Measurements from ENCODE around the gene ABHD10.

Gene ABHD10

DNA sequence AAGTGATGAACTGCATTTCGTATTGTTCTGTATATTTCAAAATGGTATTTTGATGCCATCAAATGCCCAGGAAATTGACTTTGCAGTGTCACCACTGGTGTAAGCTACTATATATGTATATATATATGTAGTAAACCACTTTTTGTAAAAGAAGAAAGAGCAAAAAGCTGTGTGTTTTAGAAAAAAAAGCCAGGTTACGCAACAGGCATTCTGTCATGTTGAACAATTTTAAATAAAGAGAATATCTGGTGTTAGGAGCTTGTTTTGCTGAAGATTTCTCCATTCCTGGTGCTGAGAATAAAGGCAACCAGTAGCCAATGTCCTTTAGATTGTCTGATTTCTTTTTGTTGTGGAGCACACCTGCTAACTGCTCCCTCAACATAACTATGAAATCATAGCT, 3.7 kb upstream of the ABHD10 start:
- Histone ChIP-seq H3K9me2 (ENCODE audit: low read depth, low read length) (no peaks in the 10 kb centered on the region), H3K4me2 (ENCODE audit: low read length) (no peak overlapping the region), H3K9ac (ENCODE audit: low read length) (no peak overlapping the region), H3F3A (ENCODE audit: insufficient read depth, low read length) (no peaks in the 10 kb centered on the region), H3K27ac (ENCODE audit: low read depth, low read length, poor library complexity, severe bottlenecking) (no peak overlapping the region), H3K79me2 (ENCODE audit: insufficient read depth, low read length) (peaks cover 7% of the 10 kb centered on the region), H3K9me3 (ENCODE audit: low read length) (no peaks in the 10 kb centered on the region), H3K4me3 (ENCODE audit: low read depth, low read length, poor library complexity, severe bottlenecking) (no peak overlapping the region), H2AFZ (ENCODE audit: low read length) (no peak overlapping the region), H3K4me1 (ENCODE audit: insufficient read depth, low read length, severe bottlenecking) (peaks cover 11% of the 10 kb centered on the region), H4K20me1 (ENCODE audit: insufficient read depth, low read length) (no peaks in the 10 kb centered on the region), H3K27me3 (ENCODE audit: insufficient read depth, low read length) (no peaks in the 10 kb centered on the region), H3K36me3 (ENCODE audit: insufficient read depth, low read length) (no peaks in the 10 kb centered on the region)
- no peak for TF ChIP-seq EZH2 (IDR thresholded peaks at IDR 0.05; ENCODE audit: borderline replicate concordance, low read length)
- TF ChIP-seq, protein P1, sequence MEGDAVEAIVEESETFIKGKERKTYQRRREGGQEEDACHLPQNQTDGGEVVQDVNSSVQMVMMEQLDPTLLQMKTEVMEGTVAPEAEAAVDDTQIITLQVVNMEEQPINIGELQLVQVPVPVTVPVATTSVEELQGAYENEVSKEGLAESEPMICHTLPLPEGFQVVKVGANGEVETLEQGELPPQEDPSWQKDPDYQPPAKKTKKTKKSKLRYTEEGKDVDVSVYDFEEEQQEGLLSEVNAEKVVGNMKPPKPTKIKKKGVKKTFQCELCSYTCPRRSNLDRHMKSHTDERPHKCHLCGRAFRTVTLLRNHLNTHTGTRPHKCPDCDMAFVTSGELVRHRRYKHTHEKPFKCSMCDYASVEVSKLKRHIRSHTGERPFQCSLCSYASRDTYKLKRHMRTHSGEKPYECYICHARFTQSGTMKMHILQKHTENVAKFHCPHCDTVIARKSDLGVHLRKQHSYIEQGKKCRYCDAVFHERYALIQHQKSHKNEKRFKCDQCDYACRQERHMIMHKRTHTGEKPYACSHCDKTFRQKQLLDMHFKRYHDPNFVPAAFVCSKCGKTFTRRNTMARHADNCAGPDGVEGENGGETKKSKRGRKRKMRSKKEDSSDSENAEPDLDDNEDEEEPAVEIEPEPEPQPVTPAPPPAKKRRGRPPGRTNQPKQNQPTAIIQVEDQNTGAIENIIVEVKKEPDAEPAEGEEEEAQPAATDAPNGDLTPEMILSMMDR (IDR thresholded peaks at IDR 0.05; ENCODE audit: low read length): no peak

DNA sequence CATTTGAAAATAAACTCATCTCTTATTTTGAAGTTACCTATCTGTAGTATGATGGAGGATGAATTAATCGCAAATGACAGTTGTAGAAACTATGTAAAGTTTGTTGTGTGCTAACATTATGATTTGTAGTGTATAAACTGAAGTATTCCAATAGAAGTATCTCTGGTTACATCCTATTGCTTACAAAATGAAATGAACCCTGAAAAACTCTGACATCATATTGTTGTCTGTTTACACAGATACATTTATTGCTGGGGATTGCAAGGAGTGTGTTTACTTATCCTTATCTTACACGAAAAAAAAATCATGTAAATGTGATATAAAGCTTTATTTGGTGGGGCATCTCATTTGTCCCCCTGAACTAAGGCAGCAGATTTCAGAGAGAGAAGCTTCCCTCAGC, 2.6 kb upstream of the ABHD10 start:
- peaks cover 5% of the 10 kb centered on the region; the same call in 1 of the 2 replicates for H3K36me3 ChIP-seq (ENCODE audit: insufficient read depth, low read length)
- no peaks in the 10 kb centered on the region for H3F3A ChIP-seq (ENCODE audit: insufficient read depth, low read length)
- no peak overlapping the region for H2AFZ ChIP-seq (ENCODE audit: low read length)
- no peak overlapping the region for H3K4me2 ChIP-seq (ENCODE audit: low read length)
- H3K4me3 ChIP-seq (ENCODE audit: low read depth, low read length, poor library complexity, severe bottlenecking): no peak overlapping the region
- H3K9me3 ChIP-seq (ENCODE audit: low read length): no peaks in the 10 kb centered on the region
- H4K20me1 ChIP-seq (ENCODE audit: insufficient read depth, low read length): no peaks in the 10 kb centered on the region
- H3K79me2 ChIP-seq (ENCODE audit: insufficient read depth, low read length): peaks cover 16% of the 10 kb centered on the region
- no peaks in the 10 kb centered on the region for H3K27me3 ChIP-seq (ENCODE audit: insufficient read depth, low read length)
- no peak overlapping the region for H3K9ac ChIP-seq (ENCODE audit: low read length)
- TF ChIP-seq EZH2 (IDR thresholded peaks at IDR 0.05; ENCODE audit: borderline replicate concordance, low read length): no peak
- TF ChIP-seq, protein P1 (IDR thresholded peaks at IDR 0.05; ENCODE audit: low read length): no peak
- peaks cover 22% of the 10 kb centered on the region for H3K4me1 ChIP-seq (ENCODE audit: insufficient read depth, low read length, severe bottlenecking)
- H3K27ac ChIP-seq (ENCODE audit: low read depth, low read length, poor library complexity, severe bottlenecking): no peak overlapping the region
- no peaks in the 10 kb centered on the region for H3K9me2 ChIP-seq (ENCODE audit: low read depth, low read length)

DNA sequence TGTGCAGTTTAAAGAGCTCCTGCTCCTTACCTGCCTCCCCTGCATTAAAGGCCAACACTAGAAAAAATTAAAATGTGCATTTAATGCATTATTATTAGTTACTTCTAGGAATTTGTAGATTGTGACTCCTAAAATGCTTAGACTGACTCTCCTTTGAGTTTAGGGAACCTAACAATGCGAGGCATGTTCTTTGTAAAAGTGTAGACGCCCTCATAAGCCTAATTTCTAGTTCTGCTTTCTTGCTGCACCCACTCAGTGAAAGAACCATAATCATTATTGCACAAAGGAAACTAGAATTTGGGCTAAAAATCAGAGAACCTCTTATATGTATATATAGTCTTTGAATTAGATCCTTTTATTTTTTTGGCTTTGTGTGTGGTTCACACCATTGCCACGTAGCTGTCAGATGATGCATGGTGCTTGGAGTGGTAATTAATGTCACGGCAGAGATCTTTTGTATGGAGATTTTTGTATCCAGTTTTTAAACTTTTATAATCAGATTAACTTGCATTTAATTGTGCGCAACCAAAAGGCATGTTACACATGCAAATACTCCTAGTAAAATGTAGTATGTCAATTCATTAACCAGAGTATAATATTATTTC, 710 bp downstream of the ABHD10 start:
- H3K27ac ChIP-seq (ENCODE audit: low read depth, low read length, poor library complexity, severe bottlenecking): peak overlapping the region; percentile 58
- peak overlapping the region; percentile 50 for H2AFZ ChIP-seq (ENCODE audit: low read length)
- no peaks in the 10 kb centered on the region for H3K9me3 ChIP-seq (ENCODE audit: low read length)

More for the DNA sequence above, 710 bp downstream of the ABHD10 start:
- no peaks in the 10 kb centered on the region for H3K9me2 ChIP-seq (ENCODE audit: low read depth, low read length)
- peak overlapping the region; percentile 83 for H3K4me2 ChIP-seq (ENCODE audit: low read length)
- no peaks in the 10 kb centered on the region for H4K20me1 ChIP-seq (ENCODE audit: insufficient read depth, low read length)
- H3K9ac ChIP-seq (ENCODE audit: low read length): peak overlapping the region; percentile 93
- no peaks in the 10 kb centered on the region for H3K27me3 ChIP-seq (ENCODE audit: insufficient read depth, low read length)
- peak overlapping the region; percentile 94 for H3K4me3 ChIP-seq (ENCODE audit: low read depth, low read length, poor library complexity, severe bottlenecking)
- peaks cover 16% of the 10 kb centered on the region for H3K36me3 ChIP-seq (ENCODE audit: insufficient read depth, low read length)
- no peaks in the 10 kb centered on the region for H3F3A ChIP-seq (ENCODE audit: insufficient read depth, low read length)
- peaks cover 31% of the 10 kb centered on the region for H3K4me1 ChIP-seq (ENCODE audit: insufficient read depth, low read length, severe bottlenecking)
- peaks cover 31% of the 10 kb centered on the region for H3K79me2 ChIP-seq (ENCODE audit: insufficient read depth, low read length)
- TF ChIP-seq EZH2 (IDR thresholded peaks at IDR 0.05; ENCODE audit: borderline replicate concordance, low read length): no peak
- TF ChIP-seq, protein P1 (IDR thresholded peaks at IDR 0.05; ENCODE audit: low read length): no peak
